SK-N-SH (cell line): ENCODE measurements around the gene HOXA6. TPM values are rescaled to one million over a fixed set of nuclear protein-coding genes. Genes with fewer than 3 reads are reported as not detected.

Source experiments
- CTCF ChIA-PET: fragments of 300-600, 350-600 bp; formaldehyde crosslinking; extraction: SDS; loops from one replicate; lab custom pipeline; 2021; lab: Yijun Ruan, JAX
- POLR2A ChIA-PET: fragments of 350-600 bp; sonication (Branson Sonifier 250); formaldehyde crosslinking; extraction: SDS; loops from one replicate; lab custom pipeline; 2020; ENCODE audit warnings: antibody characterized with exemption, inconsistent platforms; lab: Yijun Ruan, JAX
- DNase-seq: peaks from one replicate; pipeline ENCODE4 v3.0.0; 2012
- H2AFZ ChIP-seq: fragments of 200-600 bp; sonication (generic); 2 replicates; pipeline ENCODE4 v1.8.1; 2016; ENCODE audit warnings: antibody characterized with exemption, mild to moderate bottlenecking, low read depth
- H3F3A ChIP-seq: fragments of 200-600 bp; sonication (generic); replicated peaks from 2 replicates; pipeline ENCODE3; 2016; ENCODE audit warnings: antibody characterized with exemption, mild to moderate bottlenecking; ENCODE audit not compliant: insufficient read depth
- H3K27ac ChIP-seq, 2 experiments: fragments of 200-500 bp in 1 of 2; fragments of 200-600 bp in 1 of 2; sonication (Bioruptor generic) in 1 of 2; sonication (generic), shearing (Covaris generic) in 1 of 2; 2 replicates each; pipeline versions ENCODE4 v1.5.1 to v1.6.1; 2014 to 2016; ENCODE audit warnings: low read depth in 2 of 2, inconsistent platforms in 1 of 2, low read length in 1 of 2, mild to moderate bottlenecking in 1 of 2, mixed read lengths in 1 of 2
- H3K27me3 ChIP-seq: fragments of 200-600 bp; sonication (generic), shearing (Covaris generic); 2 replicates; pipeline ENCODE4 v1.6.1; 2016; ENCODE audit warnings: mixed run types; ENCODE audit not compliant: insufficient read depth
- H3K36me3 ChIP-seq, 2 experiments: fragments of 200-500 bp in 1 of 2; fragments of 200-600 bp in 1 of 2; sonication (Bioruptor generic) in 1 of 2; sonication (generic) in 1 of 2; replicated peaks in 1 of 2; 2 replicates each; pipeline versions ENCODE3 to v1.5.1; 2014 to 2016; ENCODE audit warnings: low read length in 1 of 2, mild to moderate bottlenecking in 1 of 2; ENCODE audit not compliant: insufficient read depth in 2 of 2, control insufficient read depth in 1 of 2
- H3K4me1 ChIP-seq, 2 experiments: fragments of 200-500 bp in 1 of 2; fragments of 200-600 bp in 1 of 2; sonication (Bioruptor generic) in 1 of 2; sonication (generic), shearing (Covaris generic) in 1 of 2; 2 replicates each; pipeline versions ENCODE4 v1.5.1 to v1.6.1; 2014 to 2016; ENCODE audit warnings: low read depth in 1 of 2, low read length in 1 of 2, mixed run types in 1 of 2; ENCODE audit not compliant: insufficient read depth in 2 of 2, control insufficient read depth in 1 of 2
- H3K4me2 ChIP-seq: fragments of 200-600 bp; sonication (generic), shearing (Covaris generic); 2 replicates; pipeline ENCODE4 v1.6.1; 2017; ENCODE audit warnings: mixed run types
- H3K4me3 ChIP-seq, 2 experiments: fragments of 200-500 bp in 1 of 2; fragments of 200-600 bp in 1 of 2; sonication (Bioruptor generic) in 1 of 2; sonication (generic), shearing (Covaris generic) in 1 of 2; 2 replicates each; pipeline versions ENCODE4 v1.5.1 to v1.8.1; 2014 to 2016; ENCODE audit warnings: low read depth in 2 of 2, inconsistent platforms in 1 of 2, low read length in 1 of 2, mild to moderate bottlenecking in 1 of 2, mixed read lengths in 1 of 2, moderate library complexity in 1 of 2
- H3K79me2 ChIP-seq: fragments of 200-600 bp; sonication (generic); 2 replicates; pipeline ENCODE4 v1.8.1; 2017; ENCODE audit warnings: mild to moderate bottlenecking; ENCODE audit not compliant: insufficient read depth
- H3K9ac ChIP-seq: fragments of 200-600 bp; sonication (generic); 2 replicates; pipeline ENCODE4 v1.6.1; 2017; ENCODE audit warnings: mixed run types
- H3K9me2 ChIP-seq: fragments of 200-600 bp; sonication (generic); 2 replicates; pipeline ENCODE4 v1.6.1; 2017; ENCODE audit warnings: mixed run types
- H3K9me3 ChIP-seq: fragments of 200-600 bp; sonication (generic); 2 replicates; pipeline ENCODE4 v1.6.1; 2017; ENCODE audit warnings: mixed run types, mild to moderate bottlenecking, moderate library complexity
- H4K20me1 ChIP-seq: fragments of 200-600 bp; sonication (generic); 2 replicates; pipeline ENCODE4 v1.6.1; 2017; ENCODE audit warnings: mild to moderate bottlenecking, mixed run types; ENCODE audit not compliant: insufficient read depth
- CTCF ChIP-seq: fragments of 200-600 bp; sonication (generic); IDR thresholded peaks from 2 replicates; pipeline ENCODE4 v1.6.1; 2017; ENCODE audit warnings: antibody characterized with exemption, mild to moderate bottlenecking, moderate library complexity
- EP300 ChIP-seq, 2 experiments: IDR thresholded peaks; 2 replicates each; pipeline versions ENCODE4 v1.4.0 to v1.6.1; 2012; ENCODE audit warnings: borderline replicate concordance in 1 of 2, low read depth in 1 of 2, low read length in 1 of 2
- EZH2phosphoT487 ChIP-seq: fragments of 200-600 bp; sonication (generic); IDR thresholded peaks from 2 replicates; pipeline ENCODE4 v1.6.1; 2017; ENCODE audit warnings: low read depth, mixed run types, mild to moderate bottlenecking, antibody characterized with exemption, moderate library complexity, borderline replicate concordance
- RAD21 ChIP-seq: IDR thresholded peaks from 2 replicates; pipeline ENCODE4 v1.6.1; 2012; ENCODE audit warnings: mild to moderate bottlenecking, low read length
- USF1 ChIP-seq: IDR thresholded peaks from 2 replicates; pipeline ENCODE4 v1.4.0; 2012; ENCODE audit warnings: low read depth, borderline replicate concordance
- USF2 ChIP-seq: fragments of 150-350 bp; IDR thresholded peaks from 2 replicates; pipeline ENCODE4 v1.6.1; 2017; ENCODE audit warnings: antibody characterized with exemption, low read length, low read depth, borderline replicate concordance
- WGBS: methylation state at CpG from one replicate; pipeline ENCODE4 v1.1.6; 2017; ENCODE audit warnings: low lambda C conversion rate; 5-methylcytosine and 5-hydroxymethylcytosine counted together
- polyA plus RNA-seq, 3 experiments: library from polyadenylated mRNA; depleted of rRNA; stranded (reverse); fragments of >200 nt; gene quantifications; 2 replicates each; pipeline ENCODE4 v1.2.3, GENCODE V29; 2012

HOXA6 gene
- polyA plus RNA-seq, 1 of the 3 experiments (the other 2 are of a cell fraction) = not detected

- no peak for TF ChIP-seq USF2
- no peak for TF ChIP-seq EZH2phosphoT487
Observed at GRCh38 chr7:27125986-27126394, 21.6 kb downstream of the HOXA6 start (continued).

- no peak overlapping the region for H2AFZ ChIP-seq
- no peaks in the 10 kb centered on the region for H3K79me2 ChIP-seq
- CTCF ChIA-PET = interaction anchor here (1.5 kb wide), 1 partner anchor 15 kb away, joined by 4 read pairs; no protein-coding TSS in a partner anchor
- no peak overlapping the region for H3K4me3 ChIP-seq
- no peak overlapping the region for H3K4me2 ChIP-seq
- no peak overlapping the region for H3K9ac ChIP-seq
- POLR2A ChIA-PET = no interaction called here
- H3F3A ChIP-seq = no peaks in the 10 kb centered on the region
- no peak overlapping the region for H3K27ac ChIP-seq
- no peaks in the 10 kb centered on the region for H3K9me2 ChIP-seq
- 8% methylated on average over 8 of the region's 8 CpGs for WGBS
- no peaks in the 10 kb centered on the region for H3K36me3 ChIP-seq
- no peaks in the 10 kb centered on the region for H3K4me1 ChIP-seq
- TF ChIP-seq RAD21 (no peak), CTCF (no peak)
- H3K27me3 ChIP-seq = peaks cover 93% of the 10 kb centered on the region
- no peak for DNase-seq
- no peaks in the 10 kb centered on the region for H4K20me1 ChIP-seq
- H3K9me3 ChIP-seq = no peaks in the 10 kb centered on the region
Observed at GRCh38 chr7:27124902-27125689, 22.5 kb downstream of the HOXA6 start.

- TF ChIP-seq USF1 (0 out of 2 replicates have a peak, but pooled peaks have one; percentile 11), EP300 (IDR thresholded peaks at IDR 0.05; ENCODE audit: borderline replicate concordance in 1 of 2, low read depth in 1 of 2, low read length in 1 of 2) (no peak), CTCF (no peak)
- TF ChIP-seq, all 33 proteins: peak for 1
- 15% methylated on average over 43 of the region's 43 CpGs for WGBS
- CTCF ChIA-PET = interaction anchor here (0.5 to 1.5 kb wide), 2 partner anchors 14 to 88 kb away, joined by 4 read pairs; no protein-coding TSS in a partner anchor
- H3K4me2 ChIP-seq = no peak overlapping the region
- H3K9me3 ChIP-seq = no peaks in the 10 kb centered on the region
- H3K4me1 ChIP-seq = no peaks in the 10 kb centered on the region
- peaks cover 94% of the 10 kb centered on the region for H3K27me3 ChIP-seq
- POLR2A ChIA-PET = no interaction called here
- DNase-seq = no peak
- no peaks in the 10 kb centered on the region for H3F3A ChIP-seq
- H3K79me2 ChIP-seq = no peaks in the 10 kb centered on the region
- no peaks in the 10 kb centered on the region for H3K36me3 ChIP-seq
- H3K9ac ChIP-seq = no peak overlapping the region
- H2AFZ ChIP-seq = no peak overlapping the region
- no peak overlapping the region for H3K27ac ChIP-seq
- no peaks in the 10 kb centered on the region for H4K20me1 ChIP-seq
- no peak overlapping the region for H3K4me3 ChIP-seq
- H3K9me2 ChIP-seq = no peaks in the 10 kb centered on the region
Observed at GRCh38 chr7:27124096-27124901, 23.3 kb downstream of the HOXA6 start.
